Measurements from ENCODE around the gene AQP6.

AQP6 gene

GRCh38 chr12:49948866-49949845, 23.6 kb upstream of the AQP6 start:
- DNase-seq (ENCODE audit: low read depth): no peak
- TF ChIP-seq CTCF (IDR thresholded peaks at IDR 0.05; ENCODE audit: low read length, missing control alignments): no peak
- H3K4me3 ChIP-seq (replicated peaks; ENCODE audit: low read depth, low read length): no peak overlapping the region

- H3K4me3 ChIP-seq (replicated peaks; ENCODE audit: low read depth, low read length): no peak overlapping the region
- no peak for DNase-seq (ENCODE audit: low read depth)
- no peak for TF ChIP-seq CTCF (IDR thresholded peaks at IDR 0.05; ENCODE audit: low read length, missing control alignments)
Measured at GRCh38 chr12:49949866-49950265, 22.9 kb upstream of the AQP6 start.

GRCh38 chr12:49950273-49951251, 22.2 kb upstream of the AQP6 start, which contains the start of gene AQP2:
TSS of gene AQP2 (plus strand) at chr12:49950737. CDS start at chr12:49950831, 94 bp downstream.
- TF ChIP-seq CTCF (IDR thresholded peaks at IDR 0.05; ENCODE audit: low read length, missing control alignments): no peak
- no peak within 1 kb of the TSS for H3K4me3 ChIP-seq (replicated peaks; ENCODE audit: low read depth, low read length)
- peak; percentile 39 for DNase-seq (ENCODE audit: low read depth)

GRCh38 chr12:49951411-49952240, 21.1 kb upstream of the AQP6 start:
- DNase-seq (ENCODE audit: low read depth): no peak
- no peak for TF ChIP-seq CTCF (IDR thresholded peaks at IDR 0.05; ENCODE audit: low read length, missing control alignments)

GRCh38 chr12:49952391-49953055, 20.2 kb upstream of the AQP6 start:
- DNase-seq (ENCODE audit: low read depth): peak; percentile 12
- TF ChIP-seq CTCF (IDR thresholded peaks at IDR 0.05; ENCODE audit: low read length, missing control alignments): no peak
- no peak overlapping the region for H3K4me3 ChIP-seq (replicated peaks; ENCODE audit: low read depth, low read length)

More at GRCh38 chr12:49951411-49952240, 21.1 kb upstream of the AQP6 start:
- H3K4me3 ChIP-seq (replicated peaks; ENCODE audit: low read depth, low read length): no peak overlapping the region
